Gastroesophageal sphincter (tissue), 4 donors: ENCODE results near the gene FHOD3. TPM values are rescaled to one million over a fixed set of nuclear protein-coding genes. Genes with fewer than 3 reads are reported as not detected.

Experiments
- ATAC-seq: fragments of 150-250 bp; one replicate; pipeline ENCODE4 v1.9.1; 2016; ENCODE audit warnings: mild to moderate bottlenecking, moderate library complexity
- H3K27ac ChIP-seq, 4 donors: fragments of 200-600 bp; sonication (generic) in 3 of 4; 1 replicate in 3 of 4; 2 replicates in 1 of 4; pipeline ENCODE4 v1.5.1; 2016 to 2019
- H3K27me3 ChIP-seq: fragments of 200-600 bp; sonication (generic); one replicate; pipeline ENCODE4 v1.5.1; 2019
- H3K36me3 ChIP-seq, 2 donors: fragments of 200-600 bp; sonication (generic); one replicate each; pipeline ENCODE4 v1.5.1; 2019; ENCODE audit warnings: control low read depth in 1 of 2
- H3K4me1 ChIP-seq, 3 donors: fragments of 200-600 bp; sonication (generic); 1 replicate in 2 of 3; 2 replicates in 1 of 3; pipeline ENCODE4 v1.5.1; 2016 to 2019; ENCODE audit warnings: control low read depth in 2 of 3
- H3K4me3 ChIP-seq, 2 donors: fragments of 200-600 bp; sonication (generic); one replicate each; pipeline ENCODE4 v1.5.1; 2019; ENCODE audit warnings: mild to moderate bottlenecking in 1 of 2, moderate library complexity in 1 of 2
- H3K9me3 ChIP-seq, 3 donors: fragments of 200-600 bp; sonication (generic); one replicate each; pipeline ENCODE4 v1.5.1; 2017 to 2019; ENCODE audit warnings: control low read depth in 2 of 3
- CTCF ChIP-seq, 4 experiments: fragments of 200-600 bp in 2 of 4; fragments of 450-650 bp in 2 of 4; sonication (generic) in 1 of 4; IDR thresholded peaks; one replicate each; pipeline ENCODE4 v1.5.1; 2017 to 2019; ENCODE audit warnings: antibody characterized with exemption in 4 of 4, mild to moderate bottlenecking in 2 of 4, moderate library complexity in 2 of 4
- EP300 ChIP-seq: sonication (generic); formaldehyde crosslinking; IDR thresholded peaks from one replicate; pipeline ENCODE4 v1.6.1; 2017; ENCODE audit warnings: antibody characterized with exemption, mild to moderate bottlenecking
- POLR2A ChIP-seq, 2 donors: fragments of 450-650 bp; IDR thresholded peaks; one replicate each; pipeline ENCODE4 v1.6.1; 2017; ENCODE audit warnings: antibody characterized with exemption in 2 of 2, mild to moderate bottlenecking in 2 of 2, moderate library complexity in 1 of 2
- POLR2AphosphoS5 ChIP-seq: sonication (generic); formaldehyde crosslinking; IDR thresholded peaks from one replicate; pipeline ENCODE4 v1.6.1; 2017; ENCODE audit warnings: antibody characterized with exemption
- WGBS, 2 donors: methylation state at CpG; one replicate each; pipeline ENCODE4 v1.1.5; 2018; ENCODE audit warnings: low coverage in 1 of 2; 5-methylcytosine and 5-hydroxymethylcytosine counted together
- total RNA-seq, 4 donors: library from RNA; depleted of rRNA; stranded (reverse); fragments of >200 nt; gene quantifications; one replicate each; pipeline ENCODE4 v1.1.0, GENCODE V29; 2016

Gene FHOD3
- total RNA-seq, 4 donors from 2014 or later: 18.4 to 36.7 (median 30.4) TPM

DNA sequence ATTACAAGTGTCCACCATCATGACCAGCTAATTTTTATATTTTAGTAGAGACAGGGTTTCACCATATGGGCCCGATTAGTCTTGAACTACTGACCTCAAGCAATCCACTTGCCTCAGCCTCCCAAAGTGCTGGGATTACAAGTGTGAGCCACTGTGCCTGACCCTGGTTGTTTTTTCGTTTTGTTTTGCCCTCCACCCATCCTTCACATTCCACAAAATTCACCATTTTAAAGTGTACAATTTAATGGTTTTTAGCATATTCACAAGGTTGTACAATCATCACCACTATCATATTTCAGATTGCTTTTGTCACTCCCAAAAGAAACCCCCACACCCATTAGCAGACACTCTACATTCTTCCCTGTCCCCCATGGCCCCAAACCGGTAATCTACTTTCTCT, 316.3 kb downstream of the FHOD3 start:
- H3K9me3 ChIP-seq: no peaks in the 10 kb centered on the region
- H3K27ac ChIP-seq: no peak overlapping the region
- no peaks in the 10 kb centered on the region for H3K27me3 ChIP-seq
- peaks cover 0 to 14% of the 10 kb centered on the region in 2 donors for H3K36me3 ChIP-seq
- H3K4me3 ChIP-seq: no peak overlapping the region
- no peaks in the 10 kb centered on the region for H3K4me1 ChIP-seq
- WGBS, 2 donors: 83 to 97% methylated on average over 3 of the region's 3 CpGs
- no peak for TF ChIP-seq POLR2A (IDR thresholded peaks at IDR 0.05)
- TF ChIP-seq CTCF (IDR thresholded peaks at IDR 0.05): no peak
- no peak for TF ChIP-seq POLR2AphosphoS5
- ATAC-seq: no peak

DNA sequence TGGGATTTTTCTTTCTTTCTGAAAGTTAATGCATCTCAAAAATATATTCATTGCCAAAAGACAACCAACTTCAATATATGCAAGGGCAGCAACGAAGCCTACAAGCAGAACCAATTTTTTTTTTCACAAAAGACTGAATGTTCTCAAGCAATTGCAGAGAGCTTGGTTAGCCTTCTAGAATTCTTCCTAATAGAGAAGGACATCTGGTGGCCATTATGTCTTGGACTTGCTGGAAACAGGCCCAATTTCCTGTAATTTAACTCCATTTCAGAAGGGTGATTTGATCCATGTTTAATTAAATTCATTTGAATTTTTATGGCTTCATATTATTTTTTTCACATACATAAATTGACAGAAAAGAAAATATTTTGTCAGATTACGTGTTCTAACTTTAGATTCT, 323.3 kb downstream of the FHOD3 start:
- Histone ChIP-seq H3K4me3 (no peak overlapping the region), H3K27ac (no peak overlapping the region), H3K9me3 (no peaks in the 10 kb centered on the region), H3K36me3 (peaks cover 0 to 3% of the 10 kb centered on the region in 2 donors), H3K4me1 (no peaks in the 10 kb centered on the region), H3K27me3 (no peaks in the 10 kb centered on the region)
- 35 to 45% methylated on average over 2 of the region's 2 CpGs for WGBS, 2 donors
- TF ChIP-seq POLR2AphosphoS5 (no peak), CTCF (IDR thresholded peaks at IDR 0.05) (no peak), POLR2A (IDR thresholded peaks at IDR 0.05) (no peak)
- ATAC-seq: no peak

- ATAC-seq: no peak
- Histone ChIP-seq H3K27me3 (no peaks in the 10 kb centered on the region), H3K4me1 (no peaks in the 10 kb centered on the region), H3K36me3 (peaks cover 0 to 18% of the 10 kb centered on the region in 2 donors), H3K27ac (no peak overlapping the region), H3K9me3 (no peaks in the 10 kb centered on the region), H3K4me3 (no peak overlapping the region)
- WGBS, 2 donors: 85 to 100% methylated on average over 2 to 3 of the region's 5 CpGs
- TF ChIP-seq POLR2AphosphoS5 (no peak), CTCF (IDR thresholded peaks at IDR 0.05) (no peak), POLR2A (IDR thresholded peaks at IDR 0.05) (no peak), EP300 (no peak)
Measured at GRCh38 chr18:36622610-36623009, 325.1 kb downstream of the FHOD3 start.

DNA sequence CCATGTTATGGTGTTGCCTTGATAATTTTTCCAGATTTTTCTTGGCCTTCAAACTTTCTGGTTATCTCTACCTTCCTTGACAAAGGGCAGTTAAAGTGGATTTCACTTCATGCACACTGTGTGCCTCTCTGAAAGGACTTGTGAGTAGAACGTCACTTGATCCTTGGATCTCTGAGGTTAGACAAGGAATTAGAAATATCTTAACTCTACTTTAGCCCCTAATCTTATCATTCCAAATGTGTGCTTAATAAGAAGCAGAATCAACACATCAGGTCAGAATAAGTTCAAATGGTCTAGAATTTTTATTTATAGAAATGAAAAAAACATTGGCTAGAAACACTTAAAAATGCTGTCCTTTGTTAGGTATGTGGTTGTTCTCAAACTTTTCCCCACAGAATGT, 325.6 kb downstream of the FHOD3 start:
- Histone ChIP-seq H3K27me3 (no peaks in the 10 kb centered on the region), H3K36me3 (peaks cover 0 to 18% of the 10 kb centered on the region in 2 donors), H3K27ac (no peak overlapping the region), H3K4me1 (peaks cover 0 to 2% (median 1%) of the 10 kb centered on the region in 3 donors), H3K4me3 (no peak overlapping the region), H3K9me3 (no peaks in the 10 kb centered on the region)
- TF ChIP-seq POLR2A (IDR thresholded peaks at IDR 0.05) (no peak), EP300 (no peak), CTCF (IDR thresholded peaks at IDR 0.05) (no peak), POLR2AphosphoS5 (no peak)
- no peak for ATAC-seq
- 30 to 63% methylated on average over 1 of the region's 1 CpG for WGBS, 2 donors

- WGBS, 2 donors: 79 to 89% methylated on average over 3 of the region's 4 CpGs
- Histone ChIP-seq H3K27ac (no peak overlapping the region), H3K9me3 (no peaks in the 10 kb centered on the region), H3K27me3 (no peaks in the 10 kb centered on the region), H3K4me3 (no peak overlapping the region), H3K36me3 (peaks cover 0 to 18% of the 10 kb centered on the region in 2 donors), H3K4me1 (peaks cover 0 to 8% (median 2%) of the 10 kb centered on the region in 3 donors)
- no peak for ATAC-seq
- no peak for TF ChIP-seq POLR2AphosphoS5
- TF ChIP-seq CTCF (IDR thresholded peaks at IDR 0.05): no peak
- TF ChIP-seq EP300: no peak
- no peak for TF ChIP-seq POLR2A (IDR thresholded peaks at IDR 0.05)
Measured at GRCh38 chr18:36623681-36624190, 326.2 kb downstream of the FHOD3 start.
